GM10266 (cell line): ENCODE results near the gene DNAH1.

Experiments
- DNase-seq: peaks from one replicate; pipeline ENCODE4 v3.0.0; 2012; ENCODE audit errors: extremely low spot score
- TF ChIP-seq, protein P1 (sequence below): IDR thresholded peaks from 2 replicates; pipeline ENCODE4 v1.5.1; 2012; ENCODE audit warnings: mild to moderate bottlenecking, low read depth; ENCODE audit not compliant: control insufficient read depth, insufficient read depth; ENCODE audit errors: missing control alignments

DNAH1 gene

GRCh38 chr3:52433996-52434479 is 117.9 kb downstream of the DNAH1 start:
- TF ChIP-seq, protein P1, sequence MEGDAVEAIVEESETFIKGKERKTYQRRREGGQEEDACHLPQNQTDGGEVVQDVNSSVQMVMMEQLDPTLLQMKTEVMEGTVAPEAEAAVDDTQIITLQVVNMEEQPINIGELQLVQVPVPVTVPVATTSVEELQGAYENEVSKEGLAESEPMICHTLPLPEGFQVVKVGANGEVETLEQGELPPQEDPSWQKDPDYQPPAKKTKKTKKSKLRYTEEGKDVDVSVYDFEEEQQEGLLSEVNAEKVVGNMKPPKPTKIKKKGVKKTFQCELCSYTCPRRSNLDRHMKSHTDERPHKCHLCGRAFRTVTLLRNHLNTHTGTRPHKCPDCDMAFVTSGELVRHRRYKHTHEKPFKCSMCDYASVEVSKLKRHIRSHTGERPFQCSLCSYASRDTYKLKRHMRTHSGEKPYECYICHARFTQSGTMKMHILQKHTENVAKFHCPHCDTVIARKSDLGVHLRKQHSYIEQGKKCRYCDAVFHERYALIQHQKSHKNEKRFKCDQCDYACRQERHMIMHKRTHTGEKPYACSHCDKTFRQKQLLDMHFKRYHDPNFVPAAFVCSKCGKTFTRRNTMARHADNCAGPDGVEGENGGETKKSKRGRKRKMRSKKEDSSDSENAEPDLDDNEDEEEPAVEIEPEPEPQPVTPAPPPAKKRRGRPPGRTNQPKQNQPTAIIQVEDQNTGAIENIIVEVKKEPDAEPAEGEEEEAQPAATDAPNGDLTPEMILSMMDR: no peak
- no peak for DNase-seq

GRCh38 chr3:52434491-52435115 is 118.5 kb downstream of the DNAH1 start:
- no peak for DNase-seq
- TF ChIP-seq, protein P1: no peak

- TF ChIP-seq, protein P1: no peak
- DNase-seq: no peak
These were observed 119.4 kb downstream of the DNAH1 start for GRCh38 chr3:52435246-52436101.

- TF ChIP-seq, protein P1: no peak
- DNase-seq: no peak
These were observed 120.5 kb downstream of the DNAH1 start for GRCh38 chr3:52436500-52437149.

DNA sequence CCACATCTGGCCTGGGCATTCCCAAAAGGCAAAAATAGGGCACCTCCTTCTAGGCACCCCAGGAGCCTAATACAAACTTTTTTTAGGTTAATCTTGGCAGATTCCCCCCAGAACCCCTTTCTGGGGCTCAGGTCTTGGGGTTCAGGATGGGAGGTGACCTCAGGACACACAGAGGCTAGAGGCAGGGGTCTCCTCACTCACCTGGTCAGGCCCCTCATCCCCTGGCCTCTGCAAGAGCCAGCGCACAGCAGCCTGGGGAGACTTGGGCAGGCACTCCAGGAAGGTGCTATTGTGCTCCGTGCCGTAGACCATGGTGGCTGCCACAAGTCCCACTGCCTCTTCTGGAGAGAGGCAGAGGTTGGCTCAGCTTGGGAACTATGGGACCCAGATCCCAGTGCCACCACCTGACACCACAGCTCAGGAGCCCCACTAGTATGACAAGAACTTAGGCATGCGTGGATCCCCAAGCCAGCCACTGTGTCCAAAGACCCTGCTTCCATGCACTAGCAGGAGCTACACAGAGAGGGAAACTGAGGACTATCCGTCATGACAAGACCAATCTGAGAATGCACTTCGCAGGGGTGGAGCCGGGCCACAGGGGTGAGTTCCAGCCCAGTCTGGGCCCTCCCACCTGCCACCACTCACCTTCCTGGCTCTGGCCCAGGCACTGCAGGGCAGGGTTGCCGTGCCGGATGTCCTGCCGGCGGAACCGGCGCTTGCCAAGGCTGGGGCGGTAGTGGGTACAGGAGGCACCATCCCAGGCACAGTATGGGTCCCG is 121.4 kb downstream of the DNAH1 start:
- DNase-seq: no peak
- TF ChIP-seq, protein P1: no peak

DNA sequence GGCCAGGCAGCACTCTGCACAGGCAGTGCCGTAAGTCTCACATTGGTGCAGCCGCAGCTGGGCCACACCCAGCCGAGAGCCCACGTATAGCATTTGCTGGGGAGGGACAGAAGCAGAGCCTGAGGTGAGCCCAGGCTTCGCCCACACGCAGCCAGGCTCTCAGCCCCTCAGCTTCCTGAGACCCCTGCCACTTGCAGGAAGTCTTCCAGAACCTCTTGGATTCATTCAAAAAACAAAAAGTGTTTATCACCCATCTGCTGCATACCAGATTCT is 121.9 kb downstream of the DNAH1 start:
- TF ChIP-seq, protein P1: no peak
- DNase-seq: no peak
